Measurements from ENCODE around the gene KCNJ6.
A peak's percentile ranks its signal among the peaks of the same experiment; 100 is the strongest.
"Not testable (repeated sequence)": the region's sequence is repeated elsewhere in the genome, so short reads cannot be mapped to it uniquely, and the experiment has no call there.

KCNJ6 gene

DNA sequence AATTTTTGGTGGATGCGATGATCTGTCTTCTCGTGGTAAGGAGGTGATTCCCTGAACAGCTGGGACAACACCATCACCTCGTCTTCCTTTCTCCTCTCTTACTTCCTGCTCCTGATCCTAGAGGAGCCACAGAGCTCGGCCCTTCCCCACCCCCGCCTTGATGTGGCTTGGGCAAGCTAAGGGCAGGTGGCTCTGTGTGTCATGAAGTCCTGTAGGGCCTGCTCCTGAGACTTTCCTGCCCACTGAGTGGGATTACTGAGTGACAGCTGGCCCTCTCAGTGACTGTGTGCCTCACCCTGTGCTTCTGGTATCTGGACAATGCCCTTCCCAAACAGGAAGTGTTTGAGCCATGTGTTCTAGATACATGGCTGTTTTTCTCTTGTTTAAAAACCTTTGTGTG lies 153.0 kb downstream of the KCNJ6 start:
- TF ChIP-seq, protein P1, sequence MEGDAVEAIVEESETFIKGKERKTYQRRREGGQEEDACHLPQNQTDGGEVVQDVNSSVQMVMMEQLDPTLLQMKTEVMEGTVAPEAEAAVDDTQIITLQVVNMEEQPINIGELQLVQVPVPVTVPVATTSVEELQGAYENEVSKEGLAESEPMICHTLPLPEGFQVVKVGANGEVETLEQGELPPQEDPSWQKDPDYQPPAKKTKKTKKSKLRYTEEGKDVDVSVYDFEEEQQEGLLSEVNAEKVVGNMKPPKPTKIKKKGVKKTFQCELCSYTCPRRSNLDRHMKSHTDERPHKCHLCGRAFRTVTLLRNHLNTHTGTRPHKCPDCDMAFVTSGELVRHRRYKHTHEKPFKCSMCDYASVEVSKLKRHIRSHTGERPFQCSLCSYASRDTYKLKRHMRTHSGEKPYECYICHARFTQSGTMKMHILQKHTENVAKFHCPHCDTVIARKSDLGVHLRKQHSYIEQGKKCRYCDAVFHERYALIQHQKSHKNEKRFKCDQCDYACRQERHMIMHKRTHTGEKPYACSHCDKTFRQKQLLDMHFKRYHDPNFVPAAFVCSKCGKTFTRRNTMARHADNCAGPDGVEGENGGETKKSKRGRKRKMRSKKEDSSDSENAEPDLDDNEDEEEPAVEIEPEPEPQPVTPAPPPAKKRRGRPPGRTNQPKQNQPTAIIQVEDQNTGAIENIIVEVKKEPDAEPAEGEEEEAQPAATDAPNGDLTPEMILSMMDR (IDR thresholded peaks at IDR 0.05; ENCODE audit: control insufficient read depth, insufficient read depth, low read depth, low read length, missing control alignments), result no peak
- no peak overlapping the region for H3K4me3 ChIP-seq (ENCODE audit: control insufficient read depth, low read depth, low read length)
- no peak for DNase-seq (ENCODE audit: low read depth)

DNA sequence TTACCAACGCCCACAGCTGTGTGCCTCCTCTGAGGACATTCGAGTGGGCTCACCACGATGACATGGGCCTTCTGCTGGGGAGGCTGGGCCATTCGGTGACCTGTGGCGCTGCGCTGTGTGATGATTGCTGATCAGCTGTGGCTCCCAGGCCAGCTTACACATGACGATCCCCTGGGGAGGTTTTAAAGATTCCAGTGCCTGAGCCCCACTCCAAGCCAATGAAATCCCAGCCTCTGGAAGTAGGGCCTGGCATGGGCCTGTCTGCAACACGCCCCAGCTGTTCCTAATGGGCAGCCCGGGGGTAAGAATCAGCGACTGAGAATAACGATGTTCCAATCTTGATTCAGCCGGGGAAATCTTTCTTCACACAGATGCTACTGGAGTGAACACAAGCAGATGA lies 153.7 kb downstream of the KCNJ6 start:
- TF ChIP-seq, protein P1 (IDR thresholded peaks at IDR 0.05; ENCODE audit: control insufficient read depth, insufficient read depth, low read depth, low read length, missing control alignments), result no peak
- DNase-seq (ENCODE audit: low read depth), result no peak
- H3K4me3 ChIP-seq (ENCODE audit: control insufficient read depth, low read depth, low read length), result no peak overlapping the region

DNA sequence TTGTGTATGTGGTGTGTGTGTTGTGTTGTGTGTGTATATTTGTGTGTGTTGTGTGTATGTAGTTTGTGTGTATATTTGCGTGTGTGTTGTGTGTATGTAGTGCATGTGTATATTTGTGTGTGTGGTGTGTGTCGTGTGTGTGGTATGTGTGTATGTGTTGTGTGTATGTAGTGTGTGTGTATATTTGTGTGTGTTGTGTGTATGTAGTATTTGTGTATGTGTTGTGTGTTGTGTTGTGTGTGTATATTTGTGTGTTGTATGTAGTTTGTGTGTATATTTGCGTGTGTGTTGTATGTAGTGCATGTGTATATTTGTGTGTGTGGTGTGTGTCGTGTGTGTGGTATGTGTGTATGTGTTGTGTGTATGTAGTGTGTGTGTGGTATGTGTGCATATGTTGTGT lies 154.9 kb downstream of the KCNJ6 start:
- not testable (repeated sequence) for H3K4me3 ChIP-seq (ENCODE audit: control insufficient read depth, low read depth, low read length)

DNA sequence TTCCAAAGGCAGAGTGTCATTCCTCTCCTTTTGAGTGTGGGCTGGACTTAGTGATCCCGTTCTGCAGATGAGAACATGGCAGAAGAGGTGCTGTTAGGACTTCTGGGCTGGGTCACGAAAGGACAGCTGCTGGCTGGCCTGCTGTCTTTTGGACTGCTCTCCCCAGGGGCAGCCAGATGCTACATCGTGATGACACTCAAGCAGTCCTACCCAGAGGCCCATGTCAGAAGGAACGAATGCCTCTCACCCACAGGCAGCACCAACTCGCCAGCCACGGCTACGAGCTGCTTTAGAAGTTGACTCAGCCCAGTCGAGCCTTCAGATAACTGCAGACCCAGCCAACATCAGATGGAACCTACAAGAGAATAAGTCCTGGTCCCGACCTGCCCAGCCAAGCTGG lies 156.5 kb downstream of the KCNJ6 start:
- DNase-seq (ENCODE audit: low read depth), result no peak
- H3K4me3 ChIP-seq (ENCODE audit: control insufficient read depth, low read depth, low read length), result no peak overlapping the region
- TF ChIP-seq, protein P1 (IDR thresholded peaks at IDR 0.05; ENCODE audit: control insufficient read depth, insufficient read depth, low read depth, low read length, missing control alignments), result no peak

More for the DNA sequence above, 154.9 kb downstream of the KCNJ6 start:
- DNase-seq (ENCODE audit: low read depth), result not testable (repeated sequence)

DNA sequence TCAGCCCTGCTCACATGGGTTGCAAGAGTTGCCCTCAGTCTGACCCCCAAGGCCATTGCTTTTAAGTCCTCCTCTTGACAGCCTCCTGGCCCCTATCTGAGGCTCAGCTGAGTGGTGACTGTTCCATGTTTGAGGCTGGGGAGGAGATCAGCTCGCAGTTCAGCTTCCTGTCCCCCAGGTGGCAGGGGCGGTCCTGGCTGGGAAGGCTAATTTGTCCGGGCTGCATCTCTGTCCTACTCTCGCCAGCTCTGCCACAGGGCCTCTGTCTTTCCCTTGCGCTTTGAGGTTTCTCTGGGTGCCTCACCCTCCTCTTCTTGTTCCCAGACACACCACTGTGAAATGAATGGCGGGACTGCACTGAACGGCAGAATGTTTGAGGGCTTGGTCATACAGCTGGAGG lies 157.3 kb downstream of the KCNJ6 start:
- DNase-seq (ENCODE audit: low read depth), result no peak
- no peak overlapping the region for H3K4me3 ChIP-seq (ENCODE audit: control insufficient read depth, low read depth, low read length)
- TF ChIP-seq, protein P1 (IDR thresholded peaks at IDR 0.05; ENCODE audit: control insufficient read depth, insufficient read depth, low read depth, low read length, missing control alignments), result peak; percentile 84

DNA sequence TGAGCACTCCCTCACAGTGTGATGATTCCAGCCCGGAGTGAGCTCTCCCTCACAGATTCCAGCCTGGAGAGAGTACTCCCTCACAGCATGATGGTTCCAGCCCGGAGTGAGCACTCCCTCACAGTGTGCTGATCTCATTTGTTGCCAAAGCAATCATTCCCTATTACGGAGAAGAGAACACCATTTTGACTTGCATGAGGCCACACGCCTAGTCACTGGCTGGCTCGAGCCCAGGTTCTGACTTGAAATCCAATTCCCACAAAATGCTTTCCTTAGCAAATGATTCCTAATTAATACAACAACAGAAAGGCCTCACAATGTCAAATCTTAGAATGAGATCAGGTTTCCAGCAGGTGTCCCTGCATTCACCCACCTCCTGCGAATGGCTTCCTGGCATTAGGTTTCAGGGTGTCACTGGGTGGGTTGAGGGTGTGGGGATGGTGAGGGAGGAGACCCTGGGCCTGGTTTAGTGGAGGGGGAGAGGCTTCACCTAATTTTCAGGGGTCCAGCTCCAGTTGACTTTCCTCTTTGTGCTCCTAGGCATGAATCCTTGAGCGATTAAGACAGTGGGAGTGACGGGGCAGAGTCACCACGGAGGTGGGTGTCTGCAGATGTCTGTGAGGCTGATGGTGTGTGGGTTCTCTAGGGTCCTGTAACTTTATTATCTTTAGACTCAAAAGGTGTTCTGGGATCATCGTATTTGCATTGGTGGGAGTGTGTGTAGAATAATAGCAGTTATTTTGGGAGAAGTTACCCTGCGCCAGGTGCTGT lies 158.5 kb downstream of the KCNJ6 start:
- H3K4me3 ChIP-seq (ENCODE audit: control insufficient read depth, low read depth, low read length), result no peak overlapping the region
- no peak for DNase-seq (ENCODE audit: low read depth)
- TF ChIP-seq, protein P1 (IDR thresholded peaks at IDR 0.05; ENCODE audit: control insufficient read depth, insufficient read depth, low read depth, low read length, missing control alignments), result no peak

DNA sequence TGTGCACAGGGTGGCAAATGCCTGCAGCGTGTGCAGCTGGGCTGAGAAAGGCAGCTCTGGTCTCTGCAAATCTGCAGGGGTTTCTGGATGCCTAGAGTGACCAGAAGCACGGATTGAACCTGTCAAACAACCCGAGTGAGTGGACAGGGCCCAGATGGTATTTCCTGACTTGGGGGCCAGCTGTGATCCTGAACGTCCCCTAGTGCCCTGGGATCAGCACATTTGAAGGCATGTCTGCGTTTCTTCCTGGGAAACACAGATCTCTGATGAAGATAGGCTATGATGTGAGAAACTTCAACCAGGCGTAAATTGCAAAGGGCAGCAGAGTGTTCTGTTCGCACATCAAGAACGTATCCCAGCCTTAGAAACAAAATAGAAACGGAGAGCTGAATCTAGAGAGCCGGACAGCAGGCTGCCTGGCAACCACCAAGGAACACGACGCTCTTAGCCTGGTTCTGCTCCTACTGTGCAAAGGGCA lies 163.1 kb downstream of the KCNJ6 start:
- DNase-seq (ENCODE audit: low read depth), result no peak
- H3K4me3 ChIP-seq (ENCODE audit: control insufficient read depth, low read depth, low read length), result no peak overlapping the region
- TF ChIP-seq, protein P1 (IDR thresholded peaks at IDR 0.05; ENCODE audit: control insufficient read depth, insufficient read depth, low read depth, low read length, missing control alignments), result no peak

Data from AG09309 (cell line).